G401.6 (cell line): ENCODE measurements around the gene TTC7B.

Source experiments
- FAIRE-seq: peaks from 2 replicates; lab custom pipeline; 2012; peaks lifted over from hg19 to GRCh38; lab: Jason Lieb, UNC

Gene TTC7B

DNA sequence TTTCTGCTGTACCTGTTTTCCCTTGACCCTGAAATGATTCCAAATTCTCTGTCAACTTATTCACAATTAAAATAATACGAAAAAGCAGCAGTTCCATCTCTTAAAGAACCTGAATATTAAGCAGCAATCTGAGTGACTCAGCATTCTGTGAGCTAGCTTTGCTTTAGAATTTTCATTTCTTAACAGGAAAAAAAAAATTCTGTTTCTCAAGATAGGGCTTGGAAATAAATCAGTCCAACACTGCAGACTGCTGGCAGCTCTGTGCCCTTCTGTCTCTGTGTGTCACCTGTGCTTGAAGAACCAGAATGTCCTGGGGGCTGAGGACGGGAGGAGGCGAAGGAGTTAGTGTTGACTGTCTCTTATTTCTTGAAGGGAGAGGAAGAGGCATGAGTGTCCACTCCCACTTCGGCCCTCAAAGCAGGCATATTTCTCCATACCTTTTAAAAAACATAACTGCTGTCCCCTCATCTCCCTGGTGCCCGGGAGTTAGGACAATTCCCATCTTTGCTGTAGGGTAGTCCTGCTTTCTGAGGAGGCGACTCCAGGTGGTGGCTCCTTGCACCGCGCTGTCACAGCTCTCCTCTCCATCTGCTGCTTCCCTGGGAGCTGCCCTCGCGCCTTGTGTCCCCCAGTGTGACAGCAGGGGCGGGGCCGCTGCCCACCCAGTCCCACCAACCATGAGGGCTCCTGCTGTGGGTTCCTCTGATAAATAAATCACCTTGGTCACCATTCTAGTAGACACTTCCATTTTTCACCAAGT is 216.3 kb downstream of the TTC7B start:
- no peak for FAIRE-seq

- FAIRE-seq, result no peak
Measured at GRCh38 chr14:90599339-90599738, 216.9 kb downstream of the TTC7B start.

GRCh38 chr14:90597961-90598360 is 218.3 kb downstream of the TTC7B start:
- no peak for FAIRE-seq

GRCh38 chr14:90596733-90597132 is 219.5 kb downstream of the TTC7B start:
- no peak for FAIRE-seq

- FAIRE-seq, result no peak
Measured at GRCh38 chr14:90593254-90594040, 222.8 kb downstream of the TTC7B start.

- FAIRE-seq, result no peak
Measured at GRCh38 chr14:90592655-90593054, 223.6 kb downstream of the TTC7B start.

DNA sequence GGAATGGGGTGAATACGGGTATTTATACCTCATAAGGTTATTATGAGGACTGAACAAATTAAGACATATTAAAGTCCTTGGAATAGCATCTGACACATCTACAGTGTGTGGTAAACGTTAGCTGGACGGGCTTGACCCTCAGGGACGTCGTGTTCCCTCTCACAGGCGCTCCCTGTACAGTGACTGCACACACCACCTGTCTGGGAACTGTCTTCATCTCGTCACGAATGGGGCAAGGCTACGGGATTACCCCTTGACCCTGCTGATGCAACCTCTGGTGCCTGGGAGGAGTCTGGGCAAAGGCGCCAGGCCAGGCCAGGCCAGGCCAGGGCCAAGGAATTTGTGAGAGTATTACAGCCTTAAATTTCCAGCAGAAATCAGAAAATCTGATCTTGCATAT is 228.3 kb downstream of the TTC7B start:
- FAIRE-seq, result no peak

DNA sequence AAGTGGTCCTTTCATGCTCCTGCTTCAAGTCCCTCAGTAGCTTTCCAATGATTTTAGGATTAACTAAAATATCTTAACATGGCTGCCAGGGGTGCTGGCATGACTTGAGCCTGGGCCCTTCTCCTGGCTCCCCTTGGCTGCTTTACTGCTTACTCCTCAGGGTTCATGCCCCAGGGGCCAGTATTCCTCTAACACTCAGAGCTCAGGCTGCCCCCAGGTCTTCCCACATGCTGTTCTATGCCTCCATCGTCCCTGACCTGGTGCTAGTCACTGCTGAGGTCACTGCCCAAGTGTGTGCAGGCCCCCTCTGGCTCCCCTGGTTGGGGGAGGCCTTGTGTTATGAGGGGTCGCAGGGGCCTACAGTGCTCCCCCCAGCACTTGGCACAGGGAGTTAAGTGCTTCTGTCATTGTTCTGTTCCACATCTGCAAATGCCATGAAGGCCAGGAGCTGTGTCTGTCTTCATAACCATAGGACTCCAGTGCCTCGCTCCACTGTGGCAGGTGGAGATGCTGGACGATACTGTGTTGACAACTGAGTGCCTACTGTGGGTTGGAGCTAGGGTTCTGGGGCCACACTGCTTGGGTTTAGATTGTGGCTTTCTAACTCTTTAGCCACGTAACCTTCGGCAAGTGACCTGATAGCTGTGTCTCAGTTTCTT is 228.8 kb downstream of the TTC7B start:
- FAIRE-seq, result no peak

DNA sequence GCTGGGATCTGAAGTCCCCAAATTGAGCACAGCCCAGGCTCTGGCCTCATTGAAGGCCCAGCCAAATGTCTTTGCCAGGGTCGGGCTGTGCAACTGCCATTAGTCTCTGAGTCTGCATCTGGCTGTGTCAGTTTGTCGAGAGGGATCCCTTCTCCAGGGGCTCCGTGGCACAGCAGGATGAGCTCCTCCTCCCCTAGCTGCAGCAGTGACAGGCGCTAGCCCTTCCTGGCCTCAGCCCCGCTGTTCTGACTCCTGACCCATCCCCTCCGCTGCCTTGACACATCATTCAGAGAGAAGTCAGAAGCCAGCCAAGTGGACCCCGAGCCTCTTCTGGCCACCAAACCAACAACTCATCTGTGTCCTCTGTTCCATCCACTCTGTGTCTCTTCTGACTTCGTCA is 231.1 kb downstream of the TTC7B start:
- FAIRE-seq, result no peak

DNA sequence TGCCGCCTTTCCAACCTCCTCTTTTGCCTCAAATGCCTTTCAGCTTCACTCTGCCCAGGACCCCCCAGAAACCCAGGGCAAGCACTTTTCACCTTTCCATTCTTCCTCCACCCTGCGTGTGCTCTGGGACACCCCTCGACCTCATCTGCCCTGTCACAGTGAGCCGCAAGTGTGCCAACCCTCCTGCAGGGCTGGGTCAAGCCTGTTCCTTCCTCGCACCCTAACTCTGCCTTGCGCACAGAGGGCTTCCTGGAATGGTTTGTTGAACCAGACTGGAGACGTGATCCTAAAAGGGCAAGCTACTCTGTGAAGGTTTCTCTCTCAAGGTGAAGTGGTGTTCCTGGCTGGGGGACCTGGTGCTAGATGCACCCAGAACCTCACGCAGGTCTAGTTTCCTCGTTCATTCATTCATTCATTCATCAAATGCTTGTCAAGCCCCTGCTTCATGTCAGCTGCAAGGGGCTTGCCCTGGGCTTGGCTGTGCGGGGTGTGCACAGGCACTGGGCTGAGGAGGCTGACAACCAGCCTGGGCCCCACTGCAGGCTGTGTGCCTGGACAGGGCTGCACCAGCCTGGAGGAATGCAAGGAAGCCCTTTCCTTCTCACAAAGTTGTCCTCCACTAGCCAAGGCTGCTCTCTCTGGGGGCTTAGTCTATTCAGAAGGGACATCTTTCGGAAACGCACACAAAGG is 232.2 kb downstream of the TTC7B start:
- no peak for FAIRE-seq

DNA sequence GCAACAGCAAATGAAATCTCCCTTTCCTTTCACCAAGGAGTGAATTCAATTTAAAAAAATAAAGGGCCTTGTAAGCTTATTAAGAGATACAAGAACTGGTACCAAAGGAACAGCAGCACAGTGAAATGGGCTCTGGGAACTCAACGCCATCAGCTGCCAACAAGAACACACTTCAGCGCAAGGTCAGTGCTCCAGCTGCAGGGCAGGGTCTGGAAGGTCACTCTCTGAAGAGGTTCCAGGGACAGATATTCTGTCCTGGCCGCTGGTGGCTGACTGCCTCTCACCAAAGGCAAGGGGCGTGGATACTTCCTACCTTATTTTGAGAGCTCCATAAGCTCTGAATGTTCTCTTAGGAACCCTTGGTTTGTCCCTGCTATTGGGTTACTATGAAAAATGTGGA is 232.8 kb downstream of the TTC7B start:
- FAIRE-seq, result no peak

DNA sequence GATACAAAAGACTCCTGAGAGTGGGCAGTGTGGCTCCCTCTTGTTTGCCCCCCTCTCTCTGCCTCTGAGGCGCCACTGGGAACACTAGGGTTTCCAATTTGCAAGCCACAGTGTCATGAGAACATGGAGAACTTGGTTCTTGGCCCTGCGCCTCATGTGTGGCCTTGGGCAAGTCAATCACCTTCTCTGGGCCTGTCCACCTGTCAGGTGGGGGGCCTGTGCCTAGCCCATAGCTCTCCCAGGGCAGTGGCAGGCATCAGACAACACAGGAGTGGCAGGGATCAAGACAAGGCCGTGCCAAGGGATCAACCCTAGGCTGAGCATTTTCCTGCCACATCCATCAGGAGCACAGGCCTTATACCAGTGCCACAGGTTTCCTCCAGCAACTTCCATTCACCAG is 234.1 kb downstream of the TTC7B start:
- FAIRE-seq, result no peak

- FAIRE-seq, result no peak
Measured at GRCh38 chr14:90581745-90582144, 234.5 kb downstream of the TTC7B start.

GRCh38 chr14:90580377-90581335 is 235.6 kb downstream of the TTC7B start:
- FAIRE-seq, result no peak

- no peak for FAIRE-seq
Measured at GRCh38 chr14:90579816-90580215, 236.4 kb downstream of the TTC7B start.

- FAIRE-seq, result no peak
Measured at GRCh38 chr14:90579088-90579487, 237.1 kb downstream of the TTC7B start.

- no peak for FAIRE-seq
Measured at GRCh38 chr14:90578283-90578985, 237.8 kb downstream of the TTC7B start.

DNA sequence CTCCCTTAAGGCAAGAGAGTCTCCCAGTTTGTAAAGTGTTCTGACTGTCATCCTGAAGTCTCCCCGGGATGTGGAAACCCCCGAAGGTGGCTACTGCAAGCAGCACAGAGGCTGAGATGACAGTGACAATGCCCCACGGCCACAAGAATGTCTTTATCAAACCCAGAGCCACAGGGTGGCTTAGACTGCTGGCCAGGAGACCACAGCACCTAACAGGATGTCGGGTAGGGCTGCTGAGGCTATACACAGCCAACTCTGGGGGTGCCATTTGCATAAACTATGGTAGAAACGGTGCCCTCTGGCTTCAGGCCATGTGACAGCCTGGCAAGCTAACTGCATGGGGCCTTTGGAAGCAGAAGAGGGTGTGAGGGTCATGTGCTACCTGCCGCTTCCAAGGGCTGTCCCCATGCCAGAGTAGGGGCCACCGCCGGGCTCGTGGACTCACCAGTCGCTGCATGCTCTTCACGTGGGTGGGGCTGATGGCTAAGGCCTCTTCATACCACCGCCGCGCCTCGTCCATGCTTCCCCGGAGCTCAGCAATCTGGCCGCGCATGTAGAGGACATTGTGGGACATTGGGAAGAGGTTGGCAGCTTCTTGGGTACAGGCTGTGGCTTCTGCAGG is 238.5 kb downstream of the TTC7B start:
- no peak for FAIRE-seq

GRCh38 chr14:90576981-90577660 is 239.1 kb downstream of the TTC7B start:
- no peak for FAIRE-seq

DNA sequence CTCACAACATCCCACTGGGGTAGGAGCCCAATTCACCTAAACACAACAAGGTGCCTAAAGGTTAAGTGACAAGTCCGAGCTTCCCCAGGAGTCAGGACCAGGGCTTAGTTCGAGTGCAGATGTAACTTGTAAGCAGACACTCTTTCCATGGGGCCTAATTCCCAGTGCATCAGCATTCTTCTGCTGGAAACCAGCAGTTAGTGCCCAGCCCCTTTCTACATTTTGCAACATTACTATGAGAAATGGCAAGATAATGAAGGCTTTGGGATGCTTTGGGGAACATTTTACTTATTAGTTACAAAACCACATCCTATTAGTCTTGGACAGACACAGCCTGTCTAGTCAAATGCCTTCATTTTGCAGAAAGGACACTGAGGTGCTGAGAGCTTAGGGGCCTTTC is 239.6 kb downstream of the TTC7B start:
- no peak for FAIRE-seq
